Ectodermal cell (in vitro differentiated cells): Measurements from ENCODE around the gene ECT2.
"Not testable (repeated sequence)": the region's sequence is repeated elsewhere in the genome, so short reads cannot be mapped to it uniquely, and the experiment has no call there.

Experiments
- H3K27ac ChIP-seq: 2 replicates; pipeline ENCODE4 v1.7.0; 2013; ENCODE audit warnings: mild to moderate bottlenecking, low read depth, low read length; ENCODE audit not compliant: insufficient read depth, poor library complexity, severe bottlenecking
- H3K27me3 ChIP-seq: 2 replicates; pipeline ENCODE4 v1.7.0; 2013; ENCODE audit warnings: mild to moderate bottlenecking, low read length; ENCODE audit not compliant: insufficient read depth, control insufficient read depth, poor library complexity, severe bottlenecking
- H3K36me3 ChIP-seq: one replicate; pipeline ENCODE4 v1.7.0; 2013; ENCODE audit warnings: low read length; ENCODE audit not compliant: control insufficient read depth, insufficient read depth
- H3K4me1 ChIP-seq: one replicate; pipeline ENCODE4 v1.7.0; 2013; ENCODE audit warnings: low read length; ENCODE audit not compliant: control insufficient read depth, insufficient read depth
- H3K4me3 ChIP-seq: 2 replicates; pipeline ENCODE4 v1.7.0; 2013; ENCODE audit warnings: low read depth, low read length, control low read depth; ENCODE audit not compliant: insufficient read depth
- H3K9me3 ChIP-seq: 2 replicates; pipeline ENCODE4 v1.7.0; 2013; ENCODE audit warnings: mild to moderate bottlenecking, low read length, moderate library complexity; ENCODE audit not compliant: control insufficient read depth
- WGBS, 2 experiments: methylation state at CpG; one replicate each; pipeline ENCODE4 v1.1.7; 2013; ENCODE audit warnings: missing lambda C conversion rate in 2 of 2; 5-methylcytosine and 5-hydroxymethylcytosine counted together

Gene ECT2

DNA sequence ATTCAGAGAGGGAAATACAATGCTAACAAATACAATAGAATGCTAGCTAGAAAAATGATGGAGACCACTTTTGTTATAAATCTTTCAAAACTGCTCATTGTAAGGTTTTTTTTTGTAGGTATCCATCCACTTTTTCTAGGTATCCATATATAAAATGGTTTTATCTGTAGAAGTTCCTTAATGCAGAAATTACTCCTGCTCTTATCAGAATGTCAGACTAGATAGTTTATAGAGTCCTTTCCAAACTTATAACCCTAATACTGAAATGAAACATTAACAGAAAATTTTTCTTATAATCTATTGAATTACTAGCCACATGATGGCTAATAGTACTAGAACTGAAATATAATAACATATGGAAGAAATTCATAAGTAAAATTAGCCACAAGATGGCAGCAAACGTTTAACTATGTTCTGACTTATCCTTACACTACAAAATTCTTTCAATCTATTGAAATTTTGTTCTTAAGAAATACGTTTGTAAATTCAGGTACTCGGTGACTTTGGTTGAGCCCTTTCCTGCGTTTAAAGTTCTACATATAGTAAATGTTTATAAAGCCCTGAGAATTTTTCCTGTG lies 58.5 kb downstream of the ECT2 start:
- Histone ChIP-seq H3K36me3 (peaks cover 19% of the 10 kb centered on the region), H3K27me3 (no peaks in the 10 kb centered on the region), H3K9me3 (no peaks in the 10 kb centered on the region), H3K4me1 (no peaks in the 10 kb centered on the region), H3K27ac (no peak overlapping the region), H3K4me3 (no peak overlapping the region)
- WGBS, 2 experiments, result 50 to 93% methylated on average over 1 to 4 of the region's 4 CpGs

DNA sequence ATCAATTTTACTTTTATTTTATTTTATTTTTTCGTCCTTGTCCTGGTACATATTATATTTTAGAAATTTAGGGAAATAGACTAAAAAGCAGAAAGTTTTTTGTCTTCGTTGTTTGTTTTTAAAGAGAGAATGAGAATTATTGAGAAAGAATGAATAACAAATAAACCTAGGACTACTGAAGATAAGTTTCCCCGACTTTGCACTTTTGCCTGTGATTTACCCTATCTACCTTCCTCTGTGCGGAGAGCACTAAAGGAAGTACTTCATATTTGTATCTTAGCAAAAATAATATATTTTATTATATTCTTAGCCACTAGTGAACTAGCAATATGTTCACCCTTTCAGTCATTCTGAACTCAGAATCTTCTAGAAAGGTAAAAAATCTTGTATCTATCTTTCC lies 60.6 kb downstream of the ECT2 start:
- H3K36me3 ChIP-seq, result peaks cover 17% of the 10 kb centered on the region
- H3K27me3 ChIP-seq, result no peaks in the 10 kb centered on the region
- WGBS, 2 experiments, result 93 to 100% methylated on average over 1 to 3 of the region's 4 CpGs
- H3K4me3 ChIP-seq, result no peak overlapping the region
- H3K9me3 ChIP-seq, result no peaks in the 10 kb centered on the region
- H3K4me1 ChIP-seq, result no peaks in the 10 kb centered on the region
- H3K27ac ChIP-seq, result no peak overlapping the region

DNA sequence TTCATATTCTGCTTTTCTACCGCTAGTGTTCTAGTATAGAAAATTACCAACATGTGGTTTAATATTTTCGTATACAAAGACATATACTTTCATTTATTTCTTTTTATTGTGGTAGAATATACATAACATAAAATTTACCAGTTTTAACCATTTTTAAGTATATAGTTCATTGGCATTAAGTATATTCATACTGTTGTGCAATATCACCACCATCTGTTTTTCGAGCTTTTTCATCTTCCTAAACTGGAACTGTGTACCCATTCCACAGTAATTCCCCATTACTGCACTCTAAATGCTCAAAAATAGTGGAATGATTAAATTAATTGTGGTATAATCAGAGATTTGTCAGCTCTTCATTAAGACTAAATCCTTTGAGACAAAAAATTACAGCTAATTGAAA lies 62.9 kb downstream of the ECT2 start:
- H3K27me3 ChIP-seq, result no peaks in the 10 kb centered on the region
- H3K4me3 ChIP-seq, result no peak overlapping the region
- H3K9me3 ChIP-seq, result no peaks in the 10 kb centered on the region
- no peak overlapping the region for H3K27ac ChIP-seq
- WGBS, 2 experiments, result 100% methylated on average over 2 of the region's 3 CpGs; no CpG with 5 or more reads in 1 of the 2 experiments
- H3K36me3 ChIP-seq, result peaks cover 1% of the 10 kb centered on the region
- no peaks in the 10 kb centered on the region for H3K4me1 ChIP-seq

DNA sequence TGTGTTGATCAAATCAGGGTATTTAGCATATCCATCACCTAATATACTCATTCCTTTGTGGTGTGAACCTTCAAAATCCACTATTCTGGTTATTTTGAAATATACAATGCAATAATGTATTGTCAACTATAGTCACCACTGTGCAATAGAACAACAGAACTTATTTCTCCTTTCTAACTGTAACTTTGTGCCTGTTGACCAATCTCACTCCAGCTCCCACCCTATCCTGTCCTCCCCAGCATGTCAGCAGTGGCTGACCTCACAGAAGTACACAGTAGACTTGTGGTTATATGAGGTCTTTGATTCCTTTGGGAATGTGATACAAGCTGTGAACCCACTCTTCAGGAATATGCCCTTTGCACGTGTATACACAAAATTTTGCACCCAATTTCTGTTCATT lies 64.2 kb downstream of the ECT2 start:
- Histone ChIP-seq H3K4me3 (no peak overlapping the region), H3K4me1 (no peaks in the 10 kb centered on the region), H3K9me3 (no peaks in the 10 kb centered on the region), H3K27me3 (no peaks in the 10 kb centered on the region), H3K27ac (no peak overlapping the region), H3K36me3 (no peaks in the 10 kb centered on the region)
- WGBS, 2 experiments, result 94 to 100% methylated on average over 1 of the region's 1 CpG

DNA sequence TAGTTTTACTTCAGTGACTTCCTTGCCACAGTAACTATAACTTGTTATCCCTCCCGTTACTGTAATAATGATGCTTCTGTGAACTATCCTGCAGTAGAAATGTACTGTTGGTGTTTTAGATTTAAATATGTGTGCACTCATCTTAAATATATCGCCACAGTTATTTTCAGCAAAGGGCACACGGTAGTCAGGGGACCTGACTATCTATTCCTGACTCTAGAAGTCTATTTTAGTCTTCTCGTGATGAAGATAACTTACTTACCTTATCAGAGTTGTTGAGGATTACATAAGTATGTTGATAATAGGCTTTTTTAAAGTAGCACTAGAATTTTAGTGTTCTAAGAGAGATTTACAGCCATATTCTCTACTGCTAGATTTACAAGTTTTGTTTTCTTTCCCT lies 65.3 kb downstream of the ECT2 start:
- no peaks in the 10 kb centered on the region for H3K36me3 ChIP-seq
- WGBS, 2 experiments, result 97 to 98% methylated on average over 4 of the region's 4 CpGs
- no peak overlapping the region for H3K27ac ChIP-seq
- no peaks in the 10 kb centered on the region for H3K9me3 ChIP-seq
- H3K27me3 ChIP-seq, result no peaks in the 10 kb centered on the region
- H3K4me1 ChIP-seq, result no peaks in the 10 kb centered on the region
- no peak overlapping the region for H3K4me3 ChIP-seq

DNA sequence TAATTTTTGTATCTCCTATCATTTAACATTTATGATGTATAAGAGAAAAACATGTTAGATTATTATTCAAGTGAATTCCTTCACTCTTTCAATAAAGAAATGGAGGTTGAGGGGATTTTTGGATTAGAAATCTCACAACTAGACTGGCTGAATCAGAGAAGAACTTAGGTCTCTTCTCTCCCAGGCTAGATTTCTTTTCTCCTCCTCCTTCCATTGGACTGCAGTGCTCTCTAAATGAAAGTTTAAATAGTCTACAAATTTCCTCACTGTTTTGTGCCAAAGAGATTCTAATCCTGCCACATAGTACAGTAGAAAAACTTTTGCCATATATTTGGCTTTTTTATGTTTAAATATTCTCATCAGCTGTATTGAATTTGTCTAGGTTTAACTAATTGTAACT lies 65.8 kb downstream of the ECT2 start:
- Histone ChIP-seq H3K4me1 (no peaks in the 10 kb centered on the region), H3K27ac (no peak overlapping the region), H3K36me3 (no peaks in the 10 kb centered on the region), H3K27me3 (no peaks in the 10 kb centered on the region), H3K4me3 (no peak overlapping the region), H3K9me3 (no peaks in the 10 kb centered on the region)

DNA sequence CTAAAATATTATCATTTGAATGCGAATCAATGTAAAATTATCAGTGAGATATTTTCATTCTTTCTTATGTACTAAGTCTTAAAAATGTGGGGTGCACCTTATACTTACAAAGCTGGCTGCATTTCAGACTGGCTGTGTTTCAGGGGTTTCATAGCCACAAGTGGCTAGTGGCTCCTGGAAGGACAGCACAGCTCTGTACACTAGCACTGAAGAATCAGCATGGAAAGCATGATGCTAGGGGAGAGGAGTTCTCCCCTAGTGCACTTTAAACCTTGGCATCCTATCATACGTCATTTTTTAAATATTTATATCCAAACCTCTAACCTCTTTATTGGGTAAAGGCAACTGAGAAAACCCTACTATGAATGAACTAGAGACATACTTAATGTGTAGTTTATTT lies 66.4 kb downstream of the ECT2 start:
- no CpG with 5 or more reads among the region's 2 CpGs for WGBS, 2 experiments
- H3K36me3 ChIP-seq, result no peaks in the 10 kb centered on the region
- H3K4me3 ChIP-seq, result no peak overlapping the region
- no peaks in the 10 kb centered on the region for H3K9me3 ChIP-seq
- no peaks in the 10 kb centered on the region for H3K27me3 ChIP-seq
- H3K27ac ChIP-seq, result no peak overlapping the region
- H3K4me1 ChIP-seq, result no peaks in the 10 kb centered on the region

DNA sequence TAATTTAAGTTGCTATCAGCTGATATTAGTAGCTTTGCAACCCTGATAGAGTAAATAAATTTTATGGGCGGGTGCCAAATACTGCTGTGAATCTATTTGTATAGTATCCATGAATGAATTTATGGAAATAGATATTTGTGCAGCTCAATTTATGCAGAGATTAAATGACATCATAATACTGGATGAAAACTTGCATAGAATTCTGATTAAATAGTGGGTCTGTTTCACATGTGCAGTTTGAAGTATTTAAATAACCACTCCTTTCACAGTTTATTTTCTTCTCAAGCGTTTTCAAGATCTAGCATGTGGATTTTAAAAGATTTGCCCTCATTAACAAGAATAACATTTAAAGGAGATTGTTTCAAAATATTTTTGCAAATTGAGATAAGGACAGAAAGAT lies 70.0 kb downstream of the ECT2 start:
- Histone ChIP-seq H3K27me3 (no peaks in the 10 kb centered on the region), H3K9me3 (no peaks in the 10 kb centered on the region), H3K36me3 (no peaks in the 10 kb centered on the region), H3K4me3 (no peak overlapping the region), H3K4me1 (no peaks in the 10 kb centered on the region), H3K27ac (no peak overlapping the region)
- 0 to 36% methylated on average over 1 to 2 of the region's 2 CpGs for WGBS, 2 experiments

DNA sequence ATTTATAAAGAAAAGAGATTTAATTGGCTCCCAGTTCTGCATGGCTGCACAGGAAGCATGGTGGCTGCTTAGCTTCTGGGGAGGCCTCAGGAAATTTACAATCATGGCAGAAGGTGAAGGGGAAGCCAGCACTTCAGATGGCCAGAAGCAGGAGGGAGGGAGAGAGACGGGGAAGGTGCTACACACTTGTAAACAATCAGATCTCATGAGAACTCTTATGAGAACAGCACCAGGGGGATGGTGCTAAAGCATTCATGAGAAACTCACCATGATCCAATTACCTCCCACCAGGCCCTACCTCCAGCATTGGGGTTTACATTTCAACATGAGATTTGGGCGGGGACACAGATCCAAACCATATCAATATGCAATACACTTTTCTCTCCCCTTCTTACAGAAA lies 73.7 kb downstream of the ECT2 start:
- WGBS, 2 experiments, result 88 to 89% methylated on average over 2 of the region's 2 CpGs
- no peak overlapping the region for H3K27ac ChIP-seq
- no peaks in the 10 kb centered on the region for H3K9me3 ChIP-seq
- no peaks in the 10 kb centered on the region for H3K27me3 ChIP-seq
- no peak overlapping the region for H3K4me3 ChIP-seq
- no peaks in the 10 kb centered on the region for H3K4me1 ChIP-seq
- H3K36me3 ChIP-seq, result no peaks in the 10 kb centered on the region

DNA sequence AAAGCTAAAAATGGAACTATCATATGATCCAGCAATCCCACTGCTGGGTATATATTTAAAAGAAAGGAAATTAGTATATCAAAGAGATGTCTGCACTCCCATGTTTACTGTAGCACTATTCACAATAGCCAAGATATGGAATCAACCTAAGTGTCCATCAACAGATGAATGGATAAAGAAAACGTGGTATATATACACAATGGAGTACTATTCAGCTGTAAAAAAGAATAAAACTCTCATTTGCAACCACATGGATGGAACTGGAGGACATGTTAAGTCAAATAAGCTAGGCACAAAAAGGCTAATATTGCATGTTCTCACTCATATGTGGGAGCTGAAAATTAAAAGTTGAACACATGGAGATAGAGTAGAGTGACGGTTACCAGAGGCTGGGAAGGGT lies 76.7 kb downstream of the ECT2 start:
- not testable (repeated sequence) for H3K27ac ChIP-seq, H3K4me1 ChIP-seq, H3K36me3 ChIP-seq, H3K9me3 ChIP-seq, H3K27me3 ChIP-seq, H3K4me3 ChIP-seq
- WGBS, 2 experiments, result 96 to 99% methylated on average over 1 to 2 of the region's 2 CpGs

DNA sequence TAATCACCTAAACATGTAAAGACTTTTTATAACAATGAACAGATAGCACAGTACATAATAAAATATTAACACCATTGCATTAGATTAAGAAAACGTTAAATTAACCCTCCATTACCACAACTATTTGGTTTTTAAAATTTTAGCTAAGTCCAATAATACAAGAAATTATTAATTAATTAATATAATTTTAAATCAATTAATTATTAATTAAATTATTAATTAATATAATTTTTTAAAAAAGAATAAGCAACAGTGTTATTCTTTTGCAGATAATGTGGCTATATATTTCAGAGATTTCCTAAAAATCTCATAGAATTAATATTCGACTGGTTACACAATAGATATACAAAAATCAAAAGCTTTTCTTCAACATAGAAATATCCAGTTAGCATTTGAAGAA lies 82.5 kb downstream of the ECT2 start:
- Histone ChIP-seq H3K27me3 (no peaks in the 10 kb centered on the region), H3K4me3 (no peak overlapping the region), H3K9me3 (no peaks in the 10 kb centered on the region), H3K4me1 (no peaks in the 10 kb centered on the region), H3K36me3 (no peaks in the 10 kb centered on the region), H3K27ac (no peak overlapping the region)
- WGBS, 2 experiments, result 100% methylated on average over 1 of the region's 2 CpGs; no CpG with 5 or more reads in 1 of the 2 experiments
